T follicular helper cell (primary cell): ENCODE results near the gene ARHGEF4.

Experiments
- DNase-seq: peaks from one replicate; pipeline ENCODE4 v3.0.0-alpha.2; 2020; ENCODE audit warnings: low read depth

The ARHGEF4 gene

DNA sequence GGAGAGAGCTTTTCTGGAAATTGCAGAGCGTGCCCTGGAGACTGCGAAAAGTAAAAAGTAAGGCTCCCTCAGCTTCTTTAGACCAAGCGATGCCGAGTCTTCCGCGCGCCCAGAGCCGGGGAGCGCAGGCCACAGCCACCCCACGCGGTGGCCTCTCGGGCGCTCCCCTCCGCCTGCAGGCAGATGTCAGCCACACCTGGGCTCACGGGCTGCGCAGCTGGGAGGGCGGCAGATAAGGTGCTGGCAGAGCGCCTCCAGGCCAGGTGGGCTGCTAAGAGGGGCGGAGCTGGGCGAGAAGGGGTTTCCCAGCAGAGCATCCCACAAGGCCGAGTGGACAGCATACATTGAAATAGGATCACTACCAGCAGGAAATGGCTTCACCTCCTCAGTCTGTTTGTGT is 81.7 kb downstream of the ARHGEF4 start:
- no peak for DNase-seq

DNA sequence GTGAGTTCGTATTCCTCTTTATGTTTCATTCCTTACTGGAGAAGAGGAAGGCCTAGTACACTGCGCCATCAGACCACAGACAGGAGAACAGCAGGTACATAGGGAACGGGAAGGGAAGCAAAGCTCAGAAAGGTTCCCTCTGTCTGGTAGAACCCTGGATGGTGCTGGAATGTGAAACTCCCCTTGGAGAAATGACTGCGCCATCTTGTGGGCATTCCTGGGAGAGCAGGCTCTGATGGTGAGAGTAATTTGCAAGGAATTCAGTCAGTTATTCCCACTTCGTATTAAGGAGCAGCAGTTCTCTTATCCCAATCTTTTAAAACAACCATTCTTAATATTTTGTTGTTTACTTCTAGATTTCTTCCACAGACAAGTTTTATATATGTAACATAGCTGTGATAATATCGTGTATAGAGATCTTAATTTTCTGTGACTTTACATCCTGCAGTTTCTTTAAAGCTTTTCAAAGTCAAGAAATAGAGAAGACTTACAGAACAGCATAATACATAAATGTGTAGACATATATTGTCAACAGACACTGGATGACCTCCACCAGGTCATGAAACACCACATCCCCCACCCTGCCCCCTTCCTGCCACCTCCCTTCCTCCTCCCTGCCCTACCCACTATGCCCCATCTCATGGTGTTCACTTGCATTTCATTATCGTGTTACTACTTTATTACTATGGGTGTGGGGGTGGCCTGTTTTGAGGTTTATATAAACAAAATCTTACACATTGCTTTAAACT is 83.9 kb downstream of the ARHGEF4 start:
- DNase-seq, result peak; percentile 25

DNA sequence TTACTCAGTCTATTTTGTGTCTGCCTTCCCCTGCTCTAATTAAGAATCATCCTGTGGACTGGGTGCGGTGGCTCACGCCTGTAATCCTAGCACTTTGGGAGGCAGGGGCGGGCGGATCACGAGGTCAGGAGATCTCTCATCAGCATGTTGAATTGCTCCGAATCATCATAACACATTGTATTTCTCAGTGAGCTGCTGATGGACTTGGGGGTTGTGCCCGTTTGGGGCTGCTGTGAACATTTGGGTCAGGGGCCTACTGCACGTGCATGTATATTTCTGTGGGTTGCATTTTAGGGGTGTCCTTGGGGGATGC is 84.4 kb downstream of the ARHGEF4 start:
- no peak for DNase-seq

DNA sequence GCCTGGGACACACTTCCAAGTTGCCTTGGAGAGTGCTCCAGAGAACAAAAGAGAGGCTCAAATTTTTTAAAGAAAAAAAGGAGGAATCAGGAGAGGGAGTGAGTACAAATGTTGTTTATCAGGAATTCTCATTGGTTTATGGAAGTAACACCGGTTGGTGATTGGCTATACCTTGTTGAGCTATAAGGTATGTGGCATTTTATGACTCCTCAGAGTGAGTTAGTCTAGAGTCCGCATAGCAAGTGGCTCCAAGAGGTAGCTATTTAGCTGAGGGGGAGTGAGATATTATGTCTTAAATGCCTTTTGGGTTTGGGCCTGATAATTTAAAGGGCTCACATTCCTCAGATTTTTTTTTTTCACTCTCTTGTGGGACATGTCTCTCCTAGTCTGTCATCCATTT is 85.7 kb downstream of the ARHGEF4 start:
- DNase-seq, result no peak

- DNase-seq, result no peak
Observed at GRCh38 chr2:130928385-130928784, 91.7 kb downstream of the ARHGEF4 start.

GRCh38 chr2:130930740-130931659 is 94.3 kb downstream of the ARHGEF4 start:
- no peak for DNase-seq

DNA sequence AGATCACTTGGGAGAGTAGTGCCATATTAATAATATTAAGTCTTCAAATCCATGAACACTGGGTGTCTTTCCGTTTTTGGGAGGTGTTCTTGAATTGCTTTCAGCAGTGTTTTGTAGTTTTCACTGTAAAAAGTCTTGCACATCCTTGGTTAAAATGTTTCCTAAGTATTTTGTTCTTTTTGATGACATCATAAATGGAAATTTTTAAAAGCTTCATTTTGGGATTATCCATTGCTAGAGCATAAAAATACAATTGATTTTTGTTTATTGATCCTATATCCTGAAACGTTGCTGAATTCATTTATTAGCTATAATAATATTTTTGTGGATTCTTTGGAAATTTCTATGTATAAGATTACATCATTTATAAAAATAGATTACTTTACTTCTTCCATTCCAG is 96.8 kb downstream of the ARHGEF4 start:
- no peak for DNase-seq

DNA sequence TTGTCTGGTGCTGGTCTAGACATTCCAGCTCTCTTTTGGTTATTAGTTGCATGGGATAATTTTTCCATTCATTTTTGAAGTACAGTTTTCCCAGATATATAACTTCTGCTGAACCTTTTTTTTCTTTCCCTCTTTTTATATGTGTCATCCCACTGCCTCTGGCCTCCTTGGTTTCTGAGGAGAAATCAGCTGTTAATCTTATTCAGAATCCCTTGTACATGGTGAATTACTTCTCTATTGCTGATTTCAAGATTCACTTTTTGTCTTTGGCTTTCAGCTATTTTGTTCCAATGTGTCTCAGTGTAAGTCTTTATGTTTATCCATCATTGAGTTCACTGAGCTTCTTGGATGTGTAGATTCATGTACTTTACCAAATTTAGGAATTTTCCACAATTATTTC is 99.7 kb downstream of the ARHGEF4 start:
- no peak for DNase-seq

GRCh38 chr2:130947967-130948366 is 111.3 kb downstream of the ARHGEF4 start:
- DNase-seq, result no peak

DNA sequence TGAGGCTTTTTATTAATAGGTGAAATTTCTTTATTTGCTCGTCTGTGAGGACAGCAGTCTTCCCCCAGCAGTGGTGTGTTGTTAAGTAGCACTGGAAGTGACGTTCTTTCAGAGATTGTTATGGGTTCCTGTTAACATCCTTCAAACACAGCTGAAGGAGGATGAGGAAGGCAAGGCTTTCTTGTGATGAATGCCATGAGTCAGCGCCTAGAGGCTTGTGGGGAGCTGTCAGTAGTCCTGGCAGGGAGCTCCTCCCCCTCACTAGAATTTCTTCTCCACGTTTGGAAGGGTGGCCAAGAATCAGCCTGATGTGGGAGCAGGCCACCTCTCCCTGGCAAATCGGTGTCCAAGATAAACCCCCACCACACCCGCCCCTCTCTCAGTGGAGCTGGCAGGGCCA is 113.2 kb downstream of the ARHGEF4 start:
- DNase-seq, result no peak

GRCh38 chr2:130951018-130951417 is 114.3 kb downstream of the ARHGEF4 start:
- no peak for DNase-seq

DNA sequence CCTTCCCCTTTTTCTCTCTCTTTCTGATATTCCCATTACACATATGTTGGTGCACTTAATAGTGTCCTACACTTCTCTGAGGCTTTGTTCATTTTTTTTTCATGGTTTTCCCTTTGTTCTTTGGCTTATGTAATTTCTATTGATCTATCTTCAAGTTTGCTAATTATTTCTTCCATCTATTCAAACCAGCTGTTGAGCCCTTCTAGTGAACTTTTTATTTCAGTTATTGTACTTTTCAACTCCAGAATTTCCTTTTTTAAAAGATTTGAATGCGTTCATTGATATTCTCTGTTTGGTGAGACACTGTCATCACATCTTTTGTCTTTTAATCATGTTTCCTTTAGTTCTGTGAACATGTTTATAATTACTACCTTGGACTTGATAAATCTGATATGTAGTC is 118.2 kb downstream of the ARHGEF4 start:
- DNase-seq, result no peak

GRCh38 chr2:130957915-130958314 is 121.2 kb downstream of the ARHGEF4 start:
- DNase-seq, result no peak

DNA sequence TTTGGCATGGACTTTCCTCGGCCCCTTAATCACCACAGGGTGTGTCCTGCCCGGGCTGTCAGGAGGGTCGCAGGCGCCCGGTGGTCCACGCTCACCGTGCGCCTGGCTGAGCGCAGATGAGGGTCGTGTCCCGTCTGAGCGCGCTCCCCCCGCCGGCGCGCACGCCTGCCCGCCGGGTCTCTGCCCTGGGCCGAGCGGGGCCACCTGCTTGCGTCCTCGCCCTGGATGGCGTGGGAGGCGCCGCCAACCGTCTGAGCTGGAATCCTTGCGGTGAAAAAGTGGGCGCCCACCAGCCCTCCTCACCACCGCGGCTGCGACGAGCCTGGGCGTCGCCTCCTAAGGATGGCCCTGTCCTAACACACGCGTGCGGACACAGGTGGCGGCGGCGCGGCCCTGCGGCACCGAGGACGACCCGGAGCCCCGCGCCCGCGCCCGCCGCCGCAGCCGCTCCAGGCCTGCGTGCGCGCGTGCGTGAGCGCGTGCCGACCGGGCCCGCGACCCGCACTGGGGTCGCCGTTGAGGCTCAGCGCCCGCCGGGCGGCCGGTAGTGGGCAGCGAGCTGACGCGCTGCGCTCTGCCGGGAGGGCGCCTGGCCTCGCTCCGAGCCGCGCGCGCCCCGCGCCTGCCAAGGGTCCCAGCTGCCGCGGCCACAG is 126.6 kb downstream of the ARHGEF4 start:
- DNase-seq, result no peak

- no peak for DNase-seq
Observed at GRCh38 chr2:130963849-130964793, 127.4 kb downstream of the ARHGEF4 start.

- DNase-seq, result no peak
Observed at GRCh38 chr2:130964931-130965330, 128.2 kb downstream of the ARHGEF4 start.

DNA sequence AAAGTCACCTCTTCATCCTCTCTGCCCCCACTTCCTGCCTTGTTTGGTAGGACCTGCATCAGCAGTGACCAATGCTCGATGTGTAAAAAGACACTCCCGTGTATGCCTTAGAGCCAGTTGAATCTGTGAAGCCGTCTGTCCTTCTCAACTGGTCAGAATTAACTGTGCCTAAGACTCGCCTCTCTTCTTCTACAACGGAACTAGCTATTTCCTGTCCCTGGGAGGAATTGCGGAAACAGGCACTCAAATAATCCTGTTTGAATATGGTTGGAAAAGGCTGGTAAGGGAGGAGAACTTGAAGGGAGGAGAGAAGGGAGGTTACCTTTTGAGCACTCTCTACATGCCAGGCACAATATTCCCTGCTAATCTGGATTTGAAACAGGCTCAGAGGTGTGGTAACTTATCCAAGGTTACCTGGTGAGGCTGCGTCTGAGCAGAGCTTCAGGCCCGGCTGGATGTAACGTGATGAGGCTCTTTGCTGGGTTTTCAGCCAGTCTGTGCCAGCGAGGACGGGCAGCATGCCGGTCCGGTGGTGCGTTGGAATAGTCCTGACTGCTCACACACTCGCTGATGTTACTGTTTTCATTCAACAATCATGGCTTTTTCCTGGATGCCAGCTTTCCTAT is 129.5 kb downstream of the ARHGEF4 start:
- DNase-seq, result no peak

DNA sequence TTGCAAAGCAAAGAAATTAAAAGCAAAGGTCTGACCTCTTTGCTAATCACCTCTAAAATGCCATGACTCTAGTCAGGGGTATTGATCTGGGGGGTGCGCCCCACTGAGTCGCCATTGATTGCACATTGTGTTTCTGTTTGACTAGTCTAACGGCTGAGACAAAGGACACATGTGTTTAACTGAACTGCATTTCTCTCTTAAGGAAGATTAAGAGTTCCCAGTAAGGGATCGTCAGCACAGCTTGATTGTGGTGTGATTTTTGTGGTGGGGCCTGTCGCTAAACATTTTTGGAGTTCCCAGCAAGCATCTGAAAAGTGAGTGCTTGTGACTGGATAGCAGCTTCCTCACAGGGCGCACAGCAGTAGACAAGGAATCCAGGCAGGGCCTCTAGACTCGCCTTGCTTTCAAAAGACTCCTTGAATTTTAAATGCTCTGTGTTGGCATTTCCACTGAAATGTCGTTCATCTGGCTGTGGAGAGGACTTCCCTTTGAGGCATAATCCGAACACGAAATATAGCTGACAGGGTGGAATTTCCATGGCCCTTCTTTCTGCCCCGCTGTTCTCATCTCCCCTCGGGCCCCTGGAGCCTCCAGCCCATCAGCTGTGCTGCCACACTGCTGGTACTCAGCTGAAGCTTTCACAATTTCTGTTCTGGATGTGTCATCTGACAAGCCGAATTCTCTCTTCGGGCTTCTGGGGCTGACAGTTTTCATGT is 130.2 kb downstream of the ARHGEF4 start:
- no peak for DNase-seq

DNA sequence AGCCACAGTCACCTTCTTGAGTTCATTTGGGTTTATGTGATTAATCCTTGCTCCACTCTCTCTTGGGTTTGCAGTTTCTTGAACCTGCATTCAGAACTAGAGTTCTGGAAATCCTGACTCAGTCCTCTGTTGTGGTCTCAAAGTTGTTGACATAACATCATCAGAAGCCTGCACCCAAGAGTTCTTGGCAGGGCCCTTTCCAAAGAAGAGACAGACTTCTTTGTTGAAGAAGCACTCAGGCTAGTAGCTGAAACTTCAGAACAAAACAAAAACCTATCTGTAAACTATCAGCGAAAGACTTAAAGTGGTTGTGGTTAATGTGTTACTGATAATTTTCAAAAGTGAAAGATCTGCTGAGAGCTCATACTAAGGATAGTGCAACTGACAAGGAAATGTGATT is 135.7 kb downstream of the ARHGEF4 start:
- no peak for DNase-seq

DNA sequence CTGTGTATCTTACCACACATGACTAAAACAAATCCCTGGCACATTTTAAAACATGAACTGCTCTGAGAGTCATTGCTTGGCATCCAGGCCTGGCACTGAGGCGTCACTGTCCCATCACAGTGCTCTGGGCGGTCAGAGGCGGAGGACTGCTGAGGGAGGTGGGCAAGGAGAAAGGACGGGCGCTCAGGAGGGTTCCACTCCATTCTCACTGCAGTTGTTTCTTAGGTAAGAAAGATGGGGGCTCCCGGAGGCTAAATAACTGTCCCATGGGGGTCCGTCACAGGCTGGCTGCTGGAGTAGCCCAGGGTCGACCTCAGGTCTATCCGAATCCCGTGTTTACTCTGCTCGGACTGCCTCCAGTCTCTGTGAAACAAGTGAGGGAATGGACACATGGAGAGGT is 139.0 kb downstream of the ARHGEF4 start:
- no peak for DNase-seq
